GM06990 (cell line): ENCODE results near the gene TOM1L1.

ENCODE experiments used
- DNase-seq: peaks from one replicate; pipeline ENCODE4 v3.0.0-alpha.2; 2011; ENCODE audit not compliant: insufficient read length; ENCODE audit errors: extremely low read depth
- H3K27me3 ChIP-seq: replicated peaks from 2 replicates; pipeline ENCODE4 v1.6.0; 2011; ENCODE audit warnings: low read length; ENCODE audit not compliant: control insufficient read depth, insufficient read depth
- H3K36me3 ChIP-seq: 2 replicates; pipeline ENCODE4 v1.5.1; 2011; ENCODE audit warnings: low read length; ENCODE audit not compliant: control insufficient read depth, insufficient read depth
- H3K4me3 ChIP-seq: replicated peaks from 2 replicates; pipeline ENCODE4 v1.5.1; 2011; ENCODE audit warnings: low read depth, mild to moderate bottlenecking, control low read depth, low read length
- CTCF ChIP-seq: IDR thresholded peaks from 2 replicates; pipeline ENCODE4 v1.5.1; 2011; ENCODE audit warnings: low read length, control low read depth, mild to moderate bottlenecking, inconsistent platforms; ENCODE audit not compliant: insufficient read depth, poor library complexity, severe bottlenecking

Gene TOM1L1

GRCh38 chr17:54937426-54937825 lies 36.8 kb downstream of the TOM1L1 start:
- no peak overlapping the region for H3K4me3 ChIP-seq
- H3K27me3 ChIP-seq: no peaks in the 10 kb centered on the region
- TF ChIP-seq CTCF: no peak
- H3K36me3 ChIP-seq: no peaks in the 10 kb centered on the region
- no peak for DNase-seq

GRCh38 chr17:54941285-54941684 lies 40.6 kb downstream of the TOM1L1 start:
- no peak for TF ChIP-seq CTCF
- no peak for DNase-seq
- Histone ChIP-seq H3K36me3 (no peaks in the 10 kb centered on the region), H3K4me3 (no peak overlapping the region), H3K27me3 (no peaks in the 10 kb centered on the region)

GRCh38 chr17:54944796-54945195 lies 44.1 kb downstream of the TOM1L1 start:
- no peak for DNase-seq
- H3K4me3 ChIP-seq: no peak overlapping the region
- H3K27me3 ChIP-seq: no peaks in the 10 kb centered on the region
- no peak for TF ChIP-seq CTCF
- no peaks in the 10 kb centered on the region for H3K36me3 ChIP-seq

GRCh38 chr17:54945231-54945630 lies 44.6 kb downstream of the TOM1L1 start:
- no peak overlapping the region for H3K4me3 ChIP-seq
- no peak for DNase-seq
- no peaks in the 10 kb centered on the region for H3K27me3 ChIP-seq
- H3K36me3 ChIP-seq: no peaks in the 10 kb centered on the region
- no peak for TF ChIP-seq CTCF

GRCh38 chr17:54945671-54946070 lies 45.0 kb downstream of the TOM1L1 start:
- Histone ChIP-seq H3K27me3 (no peaks in the 10 kb centered on the region), H3K36me3 (no peaks in the 10 kb centered on the region)
- TF ChIP-seq CTCF: no peak

GRCh38 chr17:54947396-54947795 lies 46.7 kb downstream of the TOM1L1 start:
- DNase-seq: no peak
- no peaks in the 10 kb centered on the region for H3K27me3 ChIP-seq
- no peak overlapping the region for H3K4me3 ChIP-seq
- TF ChIP-seq CTCF: no peak
- H3K36me3 ChIP-seq: no peaks in the 10 kb centered on the region; the same call in 1 of the 2 replicates

More at GRCh38 chr17:54945671-54946070, 45.0 kb downstream of the TOM1L1 start:
- no peak overlapping the region for H3K4me3 ChIP-seq
- no peak for DNase-seq
